ENCODE data around the gene GAPT.

DNA sequence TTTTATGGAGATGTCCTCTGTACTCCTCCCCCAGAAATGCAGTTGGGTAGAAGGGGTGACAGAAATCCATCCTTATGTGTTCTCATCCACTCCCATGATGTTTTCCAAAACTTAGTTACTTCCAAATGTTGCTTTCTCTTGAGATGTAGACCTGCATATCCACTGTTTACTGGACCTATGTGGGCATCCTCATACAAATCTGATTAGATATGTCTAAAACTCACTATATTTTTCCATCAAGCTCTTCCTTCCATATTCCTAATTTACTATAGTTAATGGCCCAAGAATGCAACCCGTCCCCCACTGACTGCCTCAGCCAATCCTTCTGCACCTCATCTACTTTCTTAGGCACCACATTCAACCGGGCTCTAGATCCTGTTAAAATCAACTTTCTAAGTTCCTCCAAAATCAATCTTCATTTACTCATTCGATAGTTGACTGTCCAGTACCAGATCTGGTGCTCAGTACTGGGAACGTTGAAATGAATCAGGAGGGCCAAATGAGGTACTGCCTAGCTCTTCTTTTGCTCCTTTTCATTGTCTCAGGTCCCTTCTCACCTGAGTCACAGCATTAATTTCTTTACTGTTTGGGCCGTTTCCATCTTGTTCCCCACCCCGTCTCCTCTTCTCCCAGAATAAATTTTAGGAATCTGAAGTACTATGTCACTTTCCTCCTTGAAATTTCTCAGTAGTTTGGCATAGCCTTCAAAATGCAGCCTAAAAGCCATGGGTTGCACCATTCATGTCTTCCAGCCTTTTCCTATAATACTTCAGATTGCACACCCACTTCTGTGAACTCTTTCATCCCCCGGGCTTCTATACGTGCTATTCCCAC lies 39.3 kb upstream of the GAPT start:
- TF ChIP-seq, protein P1, sequence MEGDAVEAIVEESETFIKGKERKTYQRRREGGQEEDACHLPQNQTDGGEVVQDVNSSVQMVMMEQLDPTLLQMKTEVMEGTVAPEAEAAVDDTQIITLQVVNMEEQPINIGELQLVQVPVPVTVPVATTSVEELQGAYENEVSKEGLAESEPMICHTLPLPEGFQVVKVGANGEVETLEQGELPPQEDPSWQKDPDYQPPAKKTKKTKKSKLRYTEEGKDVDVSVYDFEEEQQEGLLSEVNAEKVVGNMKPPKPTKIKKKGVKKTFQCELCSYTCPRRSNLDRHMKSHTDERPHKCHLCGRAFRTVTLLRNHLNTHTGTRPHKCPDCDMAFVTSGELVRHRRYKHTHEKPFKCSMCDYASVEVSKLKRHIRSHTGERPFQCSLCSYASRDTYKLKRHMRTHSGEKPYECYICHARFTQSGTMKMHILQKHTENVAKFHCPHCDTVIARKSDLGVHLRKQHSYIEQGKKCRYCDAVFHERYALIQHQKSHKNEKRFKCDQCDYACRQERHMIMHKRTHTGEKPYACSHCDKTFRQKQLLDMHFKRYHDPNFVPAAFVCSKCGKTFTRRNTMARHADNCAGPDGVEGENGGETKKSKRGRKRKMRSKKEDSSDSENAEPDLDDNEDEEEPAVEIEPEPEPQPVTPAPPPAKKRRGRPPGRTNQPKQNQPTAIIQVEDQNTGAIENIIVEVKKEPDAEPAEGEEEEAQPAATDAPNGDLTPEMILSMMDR (conservative IDR thresholded peaks at IDR 0.05; ENCODE audit: low read length): no peak
- no peak for TF ChIP-seq EZH2phosphoT487 (IDR thresholded peaks at IDR 0.05; ENCODE audit: borderline replicate concordance, low read depth, low read length)
